Lung (tissue), 12 donors: ENCODE data around the gene PXYLP1. TPM values are rescaled to one million over a fixed set of nuclear protein-coding genes. Genes with fewer than 3 reads are reported as not detected.

Experiments
- ATAC-seq: fragments of 200-7000 bp; cut with Tn5 transposase; one replicate; pipeline ENCODE4 v1.9.1; 2020; ENCODE audit warnings: moderate number of reproducible peaks; ENCODE audit not compliant: insufficient read depth, low FRiP score
- DNase-seq, 3 donors: peaks; one replicate each; pipeline ENCODE4 v3.0.0-alpha.2; 2013 to 2017
- H3K27ac ChIP-seq, 2 donors: one replicate each; pipeline ENCODE4 v1.5.1; 2013; ENCODE audit warnings: mild to moderate bottlenecking in 2 of 2, moderate library complexity in 2 of 2, control low read depth in 1 of 2, inconsistent platforms in 1 of 2, low read depth in 1 of 2, low read length in 1 of 2
- H3K27me3 ChIP-seq, 3 donors: one replicate each; pipeline ENCODE4 v1.5.1; 2013; ENCODE audit warnings: low read length in 2 of 3; ENCODE audit not compliant: control insufficient read depth in 3 of 3, insufficient read depth in 3 of 3
- H3K36me3 ChIP-seq, 4 donors: one replicate each; pipeline ENCODE4 v1.5.1; 2013; ENCODE audit warnings: low read length in 4 of 4, mild to moderate bottlenecking in 1 of 4, moderate library complexity in 1 of 4; ENCODE audit not compliant: control insufficient read depth in 4 of 4, insufficient read depth in 4 of 4
- H3K4me1 ChIP-seq, 5 donors: one replicate each; pipeline ENCODE4 v1.5.1; 2013; ENCODE audit warnings: low read length in 5 of 5, mild to moderate bottlenecking in 2 of 5, moderate library complexity in 1 of 5; ENCODE audit not compliant: control insufficient read depth in 5 of 5, insufficient read depth in 5 of 5
- H3K4me3 ChIP-seq: one replicate; pipeline ENCODE4 v1.5.1; 2013; ENCODE audit warnings: mild to moderate bottlenecking, control low read depth, moderate library complexity
- H3K9ac ChIP-seq, 2 donors: one replicate each; pipeline ENCODE4 v1.5.1; 2013; ENCODE audit warnings: low read length in 2 of 2, control low read depth in 1 of 2; ENCODE audit not compliant: insufficient read depth in 1 of 2
- H3K9me3 ChIP-seq, 4 donors: one replicate each; pipeline ENCODE4 v1.5.1; 2013; ENCODE audit warnings: low read length in 3 of 4, mild to moderate bottlenecking in 1 of 4, moderate library complexity in 1 of 4; ENCODE audit not compliant: control insufficient read depth in 4 of 4, insufficient read depth in 3 of 4
- WGBS, 2 donors: extraction: QIAGEN DNeasy Blood & Tissue Kit; methylation state at CpG; one replicate each; pipeline ENCODE4 v1.1.7; 2013; 5-methylcytosine and 5-hydroxymethylcytosine counted together
- polyA plus RNA-seq, 2 donors: library from polyadenylated mRNA; stranded (reverse); fragments of 200-250 nt; gene quantifications; one replicate each; pipeline ENCODE4 v1.2.1, GENCODE V29; 2013
- total RNA-seq, 2 donors: library from RNA; depleted of rRNA in 1 of 2; stranded (reverse); fragments of >200 nt in 1 of 2; gene quantifications; one replicate each; pipeline ENCODE4 v1.2.1, GENCODE V29; 2014 to 2021
- TF ChIP-seq, protein P1 (sequence below): IDR thresholded peaks from 2 replicates; pipeline ENCODE4 v1.5.1; 2012; ENCODE audit warnings: mild to moderate bottlenecking; ENCODE audit errors: control extremely low read depth, extremely low read depth
- donor health status: control.
- donor health status: control.
- donor health status: Bipolar disorder and iron deficiency.
- donor health status: healthy.
- donor health status: DM: yes; HTN: yes; CAD: no.

The PXYLP1 gene
- total and polyA plus RNA-seq, 4 donors: 6.3 to 17.8 (median 7.4) TPM

DNA sequence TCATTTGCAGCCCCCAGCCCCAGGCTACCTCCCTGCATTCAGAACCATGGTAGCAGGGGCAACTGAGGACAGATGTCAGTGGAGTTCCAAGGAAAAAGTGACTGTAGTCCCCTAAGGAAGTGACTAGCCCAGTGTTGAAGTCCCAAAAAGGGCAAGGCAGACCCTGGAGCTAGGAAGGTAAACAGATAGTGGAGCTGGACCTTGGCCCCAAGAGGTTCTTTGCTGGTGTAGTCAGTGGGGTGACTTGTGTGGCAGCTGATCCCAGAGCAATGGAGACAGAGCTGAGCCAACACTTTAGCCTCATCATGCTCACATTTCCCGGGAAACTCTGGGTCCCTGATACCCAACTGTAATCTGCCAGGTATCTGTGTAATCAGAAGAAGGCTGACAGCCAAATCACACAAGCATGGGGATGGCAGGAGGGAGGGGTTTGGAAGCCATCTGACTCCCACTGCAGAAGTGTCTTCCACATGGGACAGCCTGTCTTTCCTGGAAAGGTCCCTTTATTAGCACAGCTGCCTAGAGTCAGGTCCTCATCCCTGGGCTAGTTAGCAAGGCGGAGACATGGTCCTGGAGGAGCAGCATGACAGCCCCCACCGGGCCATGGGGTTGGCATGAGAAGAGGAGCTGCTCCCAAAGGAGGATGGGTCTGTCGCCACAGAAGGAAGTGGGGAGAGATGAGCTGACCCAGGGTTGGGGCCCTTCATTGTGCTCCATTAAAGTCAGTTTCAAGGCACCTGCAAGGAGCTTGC lies 39.8 kb downstream of the PXYLP1 start:
- H3K27ac ChIP-seq: no peak overlapping the region
- DNase-seq (no peak), ATAC-seq (no peak)
- H3K9me3 ChIP-seq: no peaks in the 10 kb centered on the region
- H3K36me3 ChIP-seq: peaks cover 0 to 2% (median 0%) of the 10 kb centered on the region in 4 donors
- TF ChIP-seq, protein P1, sequence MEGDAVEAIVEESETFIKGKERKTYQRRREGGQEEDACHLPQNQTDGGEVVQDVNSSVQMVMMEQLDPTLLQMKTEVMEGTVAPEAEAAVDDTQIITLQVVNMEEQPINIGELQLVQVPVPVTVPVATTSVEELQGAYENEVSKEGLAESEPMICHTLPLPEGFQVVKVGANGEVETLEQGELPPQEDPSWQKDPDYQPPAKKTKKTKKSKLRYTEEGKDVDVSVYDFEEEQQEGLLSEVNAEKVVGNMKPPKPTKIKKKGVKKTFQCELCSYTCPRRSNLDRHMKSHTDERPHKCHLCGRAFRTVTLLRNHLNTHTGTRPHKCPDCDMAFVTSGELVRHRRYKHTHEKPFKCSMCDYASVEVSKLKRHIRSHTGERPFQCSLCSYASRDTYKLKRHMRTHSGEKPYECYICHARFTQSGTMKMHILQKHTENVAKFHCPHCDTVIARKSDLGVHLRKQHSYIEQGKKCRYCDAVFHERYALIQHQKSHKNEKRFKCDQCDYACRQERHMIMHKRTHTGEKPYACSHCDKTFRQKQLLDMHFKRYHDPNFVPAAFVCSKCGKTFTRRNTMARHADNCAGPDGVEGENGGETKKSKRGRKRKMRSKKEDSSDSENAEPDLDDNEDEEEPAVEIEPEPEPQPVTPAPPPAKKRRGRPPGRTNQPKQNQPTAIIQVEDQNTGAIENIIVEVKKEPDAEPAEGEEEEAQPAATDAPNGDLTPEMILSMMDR: no peak
- no peak overlapping the region for H3K4me3 ChIP-seq
- no peaks in the 10 kb centered on the region for H3K27me3 ChIP-seq
- no peak overlapping the region for H3K9ac ChIP-seq
- WGBS, 2 donors: 83 to 93% methylated on average over 4 of the region's 4 CpGs
- H3K4me1 ChIP-seq: peaks cover 0 to 3% (median 0%) of the 10 kb centered on the region in 5 donors

- peaks cover 0 to 2% (median 0%) of the 10 kb centered on the region in 4 donors for H3K36me3 ChIP-seq
- DNase-seq (no peak), ATAC-seq (no peak)
- H3K4me3 ChIP-seq: no peak overlapping the region
- TF ChIP-seq, protein P1: no peak
- no peaks in the 10 kb centered on the region for H3K9me3 ChIP-seq
- H3K9ac ChIP-seq: no peak overlapping the region
- no peaks in the 10 kb centered on the region for H3K27me3 ChIP-seq
- H3K4me1 ChIP-seq: peaks cover 0 to 6% (median 0%) of the 10 kb centered on the region in 5 donors
- no peak overlapping the region for H3K27ac ChIP-seq
- WGBS, 2 donors: 94 to 96% methylated on average over 8 of the region's 8 CpGs
Observed at GRCh38 chr3:141272906-141273662, 41.5 kb downstream of the PXYLP1 start.

GRCh38 chr3:141273700-141274410 lies 42.2 kb downstream of the PXYLP1 start:
- TF ChIP-seq, protein P1: no peak
- ATAC-seq (no peak), DNase-seq (no peak)
- Histone ChIP-seq H3K9me3 (no peaks in the 10 kb centered on the region), H3K4me1 (peaks cover 0 to 6% (median 0%) of the 10 kb centered on the region in 5 donors), H3K9ac (no peak overlapping the region), H3K27me3 (no peaks in the 10 kb centered on the region), H3K4me3 (no peak overlapping the region), H3K36me3 (peaks cover 0 to 2% (median 0%) of the 10 kb centered on the region in 4 donors), H3K27ac (no peak overlapping the region)
- WGBS, 2 donors: 93 to 97% methylated on average over 15 of the region's 15 CpGs
